GM19463 (cell line): ENCODE results near the gene ZNF248.

Experiments used
- ATAC-seq: cut with Tn5 transposase; IDR thresholded peaks from one replicate; pipeline ENCODE4 v1.9.1; 2021; ENCODE audit warnings: mild to moderate bottlenecking, moderate library complexity; ENCODE audit not compliant: unreplicated experiment

Gene ZNF248

GRCh38 chr10:37826806-37827205 lies 30.6 kb downstream of the ZNF248 start:
- ATAC-seq: no peak

GRCh38 chr10:37821237-37821636 lies 36.2 kb downstream of the ZNF248 start:
- ATAC-seq: no peak

DNA sequence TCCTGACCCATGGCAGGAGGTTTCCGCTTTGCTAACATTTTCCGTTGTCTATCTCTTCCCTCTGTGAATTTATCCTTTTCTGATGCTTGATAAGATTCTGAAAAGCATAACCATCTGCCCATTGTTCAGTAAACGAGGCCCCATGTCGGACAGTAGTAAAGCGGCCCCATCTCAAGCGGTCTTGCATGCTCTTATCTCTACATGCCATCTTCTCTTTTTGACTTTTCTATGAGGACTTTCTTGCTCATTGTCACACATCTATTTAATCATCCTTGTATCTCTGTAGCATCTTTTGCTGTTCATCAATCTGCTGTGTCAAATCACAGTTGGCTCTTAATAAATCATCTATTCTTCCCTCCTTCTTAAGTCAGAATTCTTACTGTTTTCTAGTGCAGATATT lies 37.6 kb downstream of the ZNF248 start:
- ATAC-seq: no peak

- no peak for ATAC-seq
These were observed 41.1 kb downstream of the ZNF248 start for GRCh38 chr10:37816290-37816689.

DNA sequence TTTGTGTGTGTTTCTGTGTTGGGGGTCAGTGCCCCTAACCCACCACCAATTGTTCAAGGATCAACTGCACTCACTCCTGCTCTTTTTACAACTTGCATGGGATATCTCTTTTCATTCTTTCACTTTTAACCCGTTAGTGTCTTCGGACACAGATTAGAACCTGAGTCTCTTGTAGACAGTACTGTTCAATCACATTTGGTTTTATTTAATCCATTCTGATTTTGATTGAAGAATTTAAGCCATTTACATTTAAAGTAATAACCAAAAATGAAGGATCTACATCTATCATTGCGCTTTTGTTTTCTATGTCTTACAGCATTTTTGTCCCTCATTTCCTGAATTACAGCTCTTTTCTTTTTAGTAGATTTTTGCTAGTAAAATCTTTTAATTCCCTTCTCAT lies 43.6 kb downstream of the ZNF248 start:
- ATAC-seq: no peak

- ATAC-seq: no peak
These were observed 45.1 kb downstream of the ZNF248 start for GRCh38 chr10:37812290-37812689.

- ATAC-seq: no peak
These were observed 54.1 kb downstream of the ZNF248 start for GRCh38 chr10:37803269-37803668.

GRCh38 chr10:37801557-37801956 lies 55.9 kb downstream of the ZNF248 start:
- no peak for ATAC-seq

GRCh38 chr10:37794305-37794976 lies 63.0 kb downstream of the ZNF248 start:
- no peak for ATAC-seq

- no peak for ATAC-seq
These were observed 67.8 kb downstream of the ZNF248 start for GRCh38 chr10:37789590-37789989.

DNA sequence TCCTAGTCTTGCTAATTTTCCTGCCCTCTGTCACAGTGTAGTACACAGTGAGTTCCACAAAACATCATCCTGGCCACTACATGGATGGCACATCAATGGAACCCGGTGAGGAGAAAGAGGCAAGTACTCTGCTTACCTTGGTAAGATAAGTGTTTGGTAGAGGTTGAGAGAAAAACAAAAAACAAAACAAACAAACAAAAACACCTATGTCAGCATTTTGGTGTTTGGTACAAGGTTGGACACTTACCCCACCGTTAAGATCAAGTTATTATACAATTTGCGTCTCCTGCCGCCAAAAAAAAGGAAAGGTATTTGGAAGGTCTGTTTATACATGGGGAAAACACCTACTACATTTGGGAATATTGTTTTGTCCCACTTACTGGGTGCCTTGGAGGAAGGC lies 72.7 kb downstream of the ZNF248 start:
- no peak for ATAC-seq

DNA sequence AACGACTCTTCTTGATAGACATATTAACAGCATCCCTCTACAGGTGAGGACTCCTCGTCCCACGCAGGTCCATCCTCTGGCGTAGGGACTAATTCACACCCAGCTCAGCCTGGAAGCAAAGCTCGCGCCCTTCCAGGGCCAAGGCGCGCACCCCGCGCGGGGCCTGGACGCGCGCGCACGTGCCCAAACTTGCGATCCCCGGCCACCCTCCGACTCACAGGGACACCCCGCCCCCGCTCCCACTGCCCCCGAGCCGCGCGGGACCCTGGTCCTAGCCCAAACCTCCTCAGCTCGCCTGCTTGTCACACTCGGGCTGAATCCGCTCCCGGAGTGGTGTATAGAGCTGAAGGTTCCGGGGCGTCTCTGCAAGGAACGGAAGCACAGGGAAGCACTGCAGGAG lies 76.9 kb downstream of the ZNF248 start:
- ATAC-seq: no peak

GRCh38 chr10:37777056-37777455 lies 80.4 kb downstream of the ZNF248 start:
- no peak for ATAC-seq

DNA sequence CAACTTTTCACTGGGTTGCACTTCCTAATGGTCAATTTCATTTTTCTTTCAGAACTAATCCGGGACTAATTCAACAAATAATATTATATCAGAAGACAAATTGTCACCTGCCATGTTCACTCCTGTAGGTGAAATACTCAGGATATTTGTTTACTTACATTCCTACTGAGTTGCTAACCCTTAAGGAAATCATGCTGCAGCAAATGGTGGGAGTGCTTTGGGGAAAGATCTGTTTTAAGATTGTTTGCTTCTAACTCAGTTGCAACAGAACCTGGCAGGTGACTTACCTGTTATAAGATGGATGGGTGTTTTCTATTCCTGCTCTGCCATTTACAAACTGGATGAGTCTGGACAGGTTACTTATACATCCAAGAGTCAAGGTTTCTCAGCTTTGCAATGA lies 81.8 kb downstream of the ZNF248 start:
- ATAC-seq: no peak

GRCh38 chr10:37774351-37774750 lies 83.1 kb downstream of the ZNF248 start:
- no peak for ATAC-seq

- ATAC-seq: no peak
These were observed 92.2 kb downstream of the ZNF248 start for GRCh38 chr10:37765216-37765615.

GRCh38 chr10:37763132-37763531 lies 94.3 kb downstream of the ZNF248 start:
- no peak for ATAC-seq

- ATAC-seq: no peak
These were observed 95.1 kb downstream of the ZNF248 start for GRCh38 chr10:37762287-37762686.

DNA sequence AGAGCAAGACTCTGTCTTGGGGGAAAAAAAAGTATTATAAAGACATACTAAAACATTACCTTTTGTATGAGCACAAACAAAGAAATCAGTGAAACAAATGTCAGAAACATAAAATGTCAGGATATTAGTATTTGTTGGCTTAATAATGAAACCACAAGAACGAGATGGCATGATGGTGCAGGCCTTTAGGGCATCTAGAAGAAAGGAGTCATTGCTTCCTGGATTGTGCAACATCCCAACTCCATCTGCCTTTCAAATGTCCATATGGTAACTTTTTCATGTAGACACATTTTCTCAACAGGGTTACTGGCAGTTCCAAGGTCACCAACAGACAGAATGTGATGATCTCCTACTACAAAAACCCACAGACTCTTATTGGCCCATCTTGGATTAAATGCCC lies 96.6 kb downstream of the ZNF248 start:
- no peak for ATAC-seq

DNA sequence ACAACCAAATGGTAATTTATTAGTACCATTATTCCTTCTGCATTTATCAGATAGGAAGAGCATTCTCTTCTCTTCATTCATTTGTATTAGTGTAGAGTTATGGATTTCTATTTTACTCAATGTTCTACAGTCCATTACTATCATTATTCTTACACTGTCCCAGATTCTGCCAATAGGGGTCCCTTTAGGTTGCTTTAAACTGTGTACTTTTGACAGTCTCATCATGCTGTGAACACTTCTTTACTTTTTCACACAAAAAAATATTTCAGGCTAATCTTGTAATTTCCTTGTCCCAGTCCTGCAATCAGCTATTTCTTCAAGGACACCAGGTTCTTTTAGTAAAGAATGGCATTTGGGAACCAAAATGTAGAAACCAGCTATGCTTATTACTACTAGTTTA lies 99.3 kb downstream of the ZNF248 start:
- no peak for ATAC-seq

DNA sequence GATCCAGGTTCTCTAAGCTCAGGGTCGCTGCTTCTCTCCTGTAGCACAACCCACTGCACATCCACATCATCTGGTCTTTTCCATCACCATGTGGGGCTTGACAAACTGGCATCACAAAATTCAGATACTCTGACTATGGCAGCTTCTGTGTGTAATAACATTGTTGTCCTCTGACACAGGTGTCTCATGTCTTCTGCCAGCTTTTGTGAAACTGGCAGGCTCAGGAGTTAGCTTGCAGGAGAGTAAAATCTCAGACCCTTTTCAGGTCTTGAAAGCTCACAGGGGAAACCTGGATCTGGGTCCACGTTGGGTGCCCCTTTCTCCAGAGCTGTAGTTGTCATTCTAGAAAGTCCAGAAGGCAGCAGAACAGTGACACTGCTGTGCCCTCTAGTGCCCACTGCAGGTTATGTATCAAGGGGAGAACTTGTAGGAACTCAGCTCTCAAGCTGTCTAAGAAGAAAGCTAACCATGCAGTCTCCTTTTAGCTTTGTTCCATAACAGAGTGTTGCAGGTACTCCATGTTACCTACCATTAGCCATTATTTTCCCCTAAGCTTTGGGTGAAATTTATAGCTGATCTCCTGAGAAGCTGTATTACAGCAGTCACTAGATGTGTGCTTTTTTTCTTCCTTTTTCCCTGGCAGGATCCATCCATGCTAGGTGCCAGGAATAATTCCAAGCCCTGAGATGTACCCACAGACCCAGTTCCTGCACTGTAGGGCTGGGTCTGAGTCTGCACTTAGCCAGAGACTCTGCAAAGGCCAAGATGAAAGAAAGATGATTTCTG lies 102.7 kb downstream of the ZNF248 start:
- peak; percentile 73 for ATAC-seq

GRCh38 chr10:37752334-37752875 lies 105.0 kb downstream of the ZNF248 start:
- no peak for ATAC-seq
